ENCODE data around the gene DPYD.

The DPYD gene

DNA sequence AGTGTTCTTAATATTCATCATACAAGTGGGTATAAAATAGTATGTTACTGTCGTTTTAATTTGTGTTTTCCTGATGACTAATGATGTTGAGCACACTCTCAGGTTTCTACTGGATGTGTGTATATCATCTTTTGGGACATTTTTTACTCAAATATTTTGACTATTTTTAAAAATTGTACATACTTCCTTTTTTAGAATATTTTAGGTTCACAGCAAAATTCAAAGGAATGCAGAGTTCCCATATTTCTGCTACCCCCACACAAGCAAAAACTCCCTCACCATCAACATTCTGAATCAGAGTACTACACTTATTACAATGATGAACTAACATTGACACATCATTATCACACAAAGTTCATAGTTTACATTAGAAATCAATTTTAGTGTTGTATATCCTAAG is 114.5 kb downstream of the DPYD start:
- in situ Hi-C loops (cut with MboI; ENCODE audit: low sequenced_read_pairs, unreplicated experiment) = loop anchor here (25.0 kb wide), 1 partner anchor 231 kb away; no protein-coding TSS in a partner anchor
- no peak for DNase-seq (ENCODE audit: low spot score)
- TF ChIP-seq, protein P1, sequence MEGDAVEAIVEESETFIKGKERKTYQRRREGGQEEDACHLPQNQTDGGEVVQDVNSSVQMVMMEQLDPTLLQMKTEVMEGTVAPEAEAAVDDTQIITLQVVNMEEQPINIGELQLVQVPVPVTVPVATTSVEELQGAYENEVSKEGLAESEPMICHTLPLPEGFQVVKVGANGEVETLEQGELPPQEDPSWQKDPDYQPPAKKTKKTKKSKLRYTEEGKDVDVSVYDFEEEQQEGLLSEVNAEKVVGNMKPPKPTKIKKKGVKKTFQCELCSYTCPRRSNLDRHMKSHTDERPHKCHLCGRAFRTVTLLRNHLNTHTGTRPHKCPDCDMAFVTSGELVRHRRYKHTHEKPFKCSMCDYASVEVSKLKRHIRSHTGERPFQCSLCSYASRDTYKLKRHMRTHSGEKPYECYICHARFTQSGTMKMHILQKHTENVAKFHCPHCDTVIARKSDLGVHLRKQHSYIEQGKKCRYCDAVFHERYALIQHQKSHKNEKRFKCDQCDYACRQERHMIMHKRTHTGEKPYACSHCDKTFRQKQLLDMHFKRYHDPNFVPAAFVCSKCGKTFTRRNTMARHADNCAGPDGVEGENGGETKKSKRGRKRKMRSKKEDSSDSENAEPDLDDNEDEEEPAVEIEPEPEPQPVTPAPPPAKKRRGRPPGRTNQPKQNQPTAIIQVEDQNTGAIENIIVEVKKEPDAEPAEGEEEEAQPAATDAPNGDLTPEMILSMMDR (IDR thresholded peaks at IDR 0.05; ENCODE audit: borderline replicate concordance, control extremely low read depth, extremely low read depth, insufficient read depth, missing control alignments) = no peak

DNA sequence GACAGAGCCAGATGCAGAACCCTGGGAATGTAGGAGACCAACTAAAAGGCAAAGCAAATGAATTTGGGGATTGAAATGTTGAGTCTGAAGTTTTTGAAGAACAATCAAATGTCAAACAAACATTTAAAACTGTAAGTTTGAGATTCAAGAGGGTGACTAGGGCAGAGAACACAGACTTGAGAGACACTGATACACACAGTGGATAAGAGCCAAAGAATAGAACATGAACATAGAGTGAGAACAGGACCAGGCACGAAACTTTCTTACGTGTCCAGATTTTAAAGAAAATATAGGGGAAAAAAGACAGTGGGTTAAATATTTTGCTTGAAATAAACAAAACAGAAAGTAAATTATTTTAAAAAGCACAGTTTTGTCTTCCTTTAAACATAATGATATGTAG is 115.7 kb downstream of the DPYD start:
- TF ChIP-seq, protein P1 (IDR thresholded peaks at IDR 0.05; ENCODE audit: borderline replicate concordance, control extremely low read depth, extremely low read depth, insufficient read depth, missing control alignments) = no peak
- in situ Hi-C loops (cut with MboI; ENCODE audit: low sequenced_read_pairs, unreplicated experiment) = loop anchor here (25.0 kb wide), 1 partner anchor 232 kb away; no protein-coding TSS in a partner anchor
- DNase-seq (ENCODE audit: low spot score) = no peak

DNA sequence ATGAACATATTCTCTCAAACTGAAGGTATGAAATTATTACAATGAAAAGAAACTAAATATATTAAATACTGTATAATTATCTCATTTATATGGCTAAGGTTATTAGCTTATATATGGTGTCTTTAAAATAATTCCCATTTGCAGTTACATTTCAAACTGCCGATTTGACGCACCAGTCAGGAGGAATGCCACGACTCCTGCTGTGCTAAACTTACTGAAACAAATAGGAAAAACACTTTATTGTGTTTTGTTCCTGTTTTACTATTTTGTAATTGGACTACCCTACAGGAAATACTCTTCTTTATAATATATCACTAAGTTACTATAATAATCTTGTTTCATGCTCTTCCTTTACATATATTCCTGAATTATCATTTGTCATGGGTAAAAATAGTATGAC is 117.8 kb downstream of the DPYD start:
- in situ Hi-C loops (cut with MboI; ENCODE audit: low sequenced_read_pairs, unreplicated experiment) = loop anchor here (25.0 kb wide), 1 partner anchor 234 kb away; no protein-coding TSS in a partner anchor
- no peak for DNase-seq (ENCODE audit: low spot score)
- TF ChIP-seq, protein P1 (IDR thresholded peaks at IDR 0.05; ENCODE audit: borderline replicate concordance, control extremely low read depth, extremely low read depth, insufficient read depth, missing control alignments) = no peak

DNA sequence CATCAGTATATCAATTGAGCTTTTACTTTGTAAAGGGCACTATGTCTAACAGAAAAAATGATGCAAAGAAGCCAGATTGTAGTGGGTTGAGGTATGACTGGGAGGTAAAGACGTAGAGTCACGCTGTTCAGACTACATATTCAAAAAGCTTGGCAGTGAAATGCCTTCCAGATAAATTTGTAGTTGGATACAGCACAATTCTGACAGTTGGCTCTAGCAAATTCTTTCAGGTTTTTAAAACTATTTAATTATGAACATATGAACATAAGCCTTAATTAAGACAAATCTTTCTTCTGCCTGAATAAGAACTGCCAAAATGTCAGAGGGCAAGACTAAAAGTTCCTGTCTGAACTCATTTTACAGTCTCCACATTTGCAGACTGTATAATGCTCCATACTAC is 118.8 kb downstream of the DPYD start:
- in situ Hi-C loops (cut with MboI; ENCODE audit: low sequenced_read_pairs, unreplicated experiment) = loop anchor here (25.0 kb wide), 1 partner anchor 235 kb away; no protein-coding TSS in a partner anchor
- TF ChIP-seq, protein P1 (IDR thresholded peaks at IDR 0.05; ENCODE audit: borderline replicate concordance, control extremely low read depth, extremely low read depth, insufficient read depth, missing control alignments) = no peak
- DNase-seq (ENCODE audit: low spot score) = no peak

GRCh38 chr1:97797403-97798183 is 123.2 kb downstream of the DPYD start:
- TF ChIP-seq, protein P1 (IDR thresholded peaks at IDR 0.05; ENCODE audit: borderline replicate concordance, control extremely low read depth, extremely low read depth, insufficient read depth, missing control alignments) = no peak
- DNase-seq (ENCODE audit: low spot score) = no peak
- in situ Hi-C loops (cut with MboI; ENCODE audit: low sequenced_read_pairs, unreplicated experiment) = no loop called here

- TF ChIP-seq, protein P1 (IDR thresholded peaks at IDR 0.05; ENCODE audit: borderline replicate concordance, control extremely low read depth, extremely low read depth, insufficient read depth, missing control alignments) = no peak
- in situ Hi-C loops (cut with MboI; ENCODE audit: low sequenced_read_pairs, unreplicated experiment) = no loop called here
- DNase-seq (ENCODE audit: low spot score) = no peak
Measured at GRCh38 chr1:97796711-97797110, 124.1 kb downstream of the DPYD start.
